Measurements from ENCODE around the gene OR11A1. TPM values are rescaled to one million over a fixed set of nuclear protein-coding genes. Genes with fewer than 3 reads are reported as not detected.

Gene OR11A1
- total RNA-seq, 2 donors from 2014 or later: not detected

- no peak overlapping the region for H3K4me3 ChIP-seq
- ATAC-seq (ENCODE audit: insufficient number of reproducible peaks, low FRiP score, low read depth) (no peak), DNase-seq (ENCODE audit: low spot score) (no peak)
- no peaks in the 10 kb centered on the region for H3K36me3 ChIP-seq
- H3K27ac ChIP-seq: no peak overlapping the region
- no peak for TF ChIP-seq CTCF (IDR thresholded peaks at IDR 0.05)
- H3K4me1 ChIP-seq (ENCODE audit: control insufficient read depth in 1 of 2, low read depth in 2 of 2): no peaks in the 10 kb centered on the region
- H3K9me3 ChIP-seq: no peaks in the 10 kb centered on the region
- no peaks in the 10 kb centered on the region for H3K27me3 ChIP-seq (replicated peaks; ENCODE audit: insufficient read depth)
These were observed 38.7 kb upstream of the OR11A1 start for GRCh38 chr6:29495571-29495970.

DNA sequence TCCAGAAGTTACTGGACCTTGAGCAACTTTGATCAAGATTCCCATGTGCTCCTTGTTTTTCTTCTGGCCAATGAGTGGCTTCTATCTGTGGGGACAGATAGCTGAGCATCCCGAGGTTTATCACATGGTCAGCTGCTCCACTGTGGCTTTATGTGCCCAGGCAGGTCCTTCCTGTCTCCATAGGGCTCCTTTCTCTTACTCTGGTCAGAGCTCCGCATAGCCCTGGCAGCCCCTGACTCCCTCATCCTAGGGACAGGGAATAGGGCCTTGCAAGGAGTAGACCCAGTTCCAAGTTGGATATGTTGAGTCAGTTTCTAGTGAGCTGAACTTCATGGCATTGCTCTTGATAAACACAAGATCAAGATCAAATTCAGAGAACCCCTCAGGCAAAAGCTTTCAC, 37.3 kb upstream of the OR11A1 start:
- Histone ChIP-seq H3K27me3 (replicated peaks; ENCODE audit: insufficient read depth) (no peaks in the 10 kb centered on the region), H3K4me3 (no peak overlapping the region), H3K9me3 (no peaks in the 10 kb centered on the region), H3K36me3 (no peaks in the 10 kb centered on the region), H3K4me1 (ENCODE audit: control insufficient read depth in 1 of 2, low read depth in 2 of 2) (no peaks in the 10 kb centered on the region), H3K27ac (no peak overlapping the region)
- no peak for ATAC-seq (ENCODE audit: insufficient number of reproducible peaks, low FRiP score, low read depth)
- no peak for TF ChIP-seq CTCF (IDR thresholded peaks at IDR 0.05)
- no peak for DNase-seq (ENCODE audit: low spot score)

- H3K36me3 ChIP-seq: no peaks in the 10 kb centered on the region
- DNase-seq (ENCODE audit: low spot score): no peak
- TF ChIP-seq CTCF (IDR thresholded peaks at IDR 0.05): no peak
- H3K9me3 ChIP-seq: no peaks in the 10 kb centered on the region
- H3K4me3 ChIP-seq: no peak overlapping the region
- no peaks in the 10 kb centered on the region for H3K4me1 ChIP-seq (ENCODE audit: control insufficient read depth in 1 of 2, low read depth in 2 of 2)
- no peak for ATAC-seq (ENCODE audit: insufficient number of reproducible peaks, low FRiP score, low read depth)
- no peaks in the 10 kb centered on the region for H3K27me3 ChIP-seq (replicated peaks; ENCODE audit: insufficient read depth)
- H3K27ac ChIP-seq: no peak overlapping the region
These were observed 36.4 kb upstream of the OR11A1 start for GRCh38 chr6:29493261-29493660.

DNA sequence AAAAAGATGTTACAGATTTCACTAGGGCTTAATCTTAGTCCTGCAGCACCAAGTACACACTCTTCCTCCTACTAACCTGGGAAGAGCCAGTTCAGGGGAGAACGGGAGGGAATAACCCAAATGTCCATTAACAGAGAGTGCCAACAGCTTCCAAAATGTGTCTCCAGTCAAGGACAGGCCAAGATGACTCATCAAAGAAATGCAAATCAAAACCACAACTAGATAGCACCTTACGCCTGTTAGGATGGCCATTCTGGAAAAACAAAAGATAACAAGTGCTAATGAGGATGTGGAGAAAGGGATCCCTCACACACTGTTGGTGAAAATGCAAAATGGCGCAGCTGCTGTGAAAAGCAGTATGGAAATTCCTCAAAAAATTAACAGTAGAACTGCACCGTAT, 34.7 kb upstream of the OR11A1 start:
- DNase-seq (ENCODE audit: low spot score): no peak
- no peaks in the 10 kb centered on the region for H3K4me1 ChIP-seq (ENCODE audit: control insufficient read depth in 1 of 2, low read depth in 2 of 2)
- no peaks in the 10 kb centered on the region for H3K27me3 ChIP-seq (replicated peaks; ENCODE audit: insufficient read depth)
- no peak overlapping the region for H3K27ac ChIP-seq
- H3K9me3 ChIP-seq: no peaks in the 10 kb centered on the region
- no peak overlapping the region for H3K4me3 ChIP-seq
- no peak for ATAC-seq (ENCODE audit: insufficient number of reproducible peaks, low FRiP score, low read depth)
- TF ChIP-seq CTCF (IDR thresholded peaks at IDR 0.05): no peak
- no peaks in the 10 kb centered on the region for H3K36me3 ChIP-seq

DNA sequence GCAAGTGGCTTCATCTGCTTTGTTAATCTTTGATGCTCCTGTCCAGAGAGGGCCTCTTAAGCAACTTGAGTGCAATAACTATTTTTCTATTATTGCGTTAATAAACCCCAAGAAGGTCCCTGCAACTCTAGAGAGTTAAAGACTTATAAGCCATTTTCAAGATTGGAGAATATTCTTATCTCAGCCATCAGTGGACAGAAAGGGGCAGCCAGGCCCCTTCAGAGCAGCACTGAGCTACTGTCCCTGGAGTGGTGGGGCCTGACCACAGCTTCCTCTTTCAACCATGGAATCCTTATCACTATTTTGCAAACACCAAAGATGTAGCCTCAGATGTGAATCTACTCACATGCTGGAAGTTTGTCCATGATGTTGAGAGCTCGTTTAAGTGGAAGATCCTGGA, 33.7 kb upstream of the OR11A1 start:
- TF ChIP-seq CTCF (IDR thresholded peaks at IDR 0.05): no peak
- Histone ChIP-seq H3K27ac (no peak overlapping the region), H3K4me3 (no peak overlapping the region), H3K27me3 (replicated peaks; ENCODE audit: insufficient read depth) (no peaks in the 10 kb centered on the region), H3K36me3 (no peaks in the 10 kb centered on the region), H3K9me3 (no peaks in the 10 kb centered on the region), H3K4me1 (ENCODE audit: control insufficient read depth in 1 of 2, low read depth in 2 of 2) (no peaks in the 10 kb centered on the region)
- ATAC-seq (ENCODE audit: insufficient number of reproducible peaks, low FRiP score, low read depth): no peak
- DNase-seq (ENCODE audit: low spot score): no peak
